Activated naive CD4-positive, alpha-beta T cell treated with anti-CD3 and anti-CD28 coated beads, Interleukin-2, amount 50 U/mL, for 16 hours (primary cell): ENCODE measurements around the gene HDAC11.
"Not testable (repeated sequence)": the region's sequence is repeated elsewhere in the genome, so short reads cannot be mapped to it uniquely, and the experiment has no call there.

ENCODE experiments used
- DNase-seq: peaks from one replicate; pipeline ENCODE4 v3.0.0-alpha.2; 2020

The HDAC11 gene

GRCh38 chr3:13479582-13480339 is at the start of gene HDAC11:
TSS of gene HDAC11 (plus strand) at chr3:13480306. CDS start at chr3:13480348, 42 bp downstream.
- peak; percentile 98 for DNase-seq

- DNase-seq = not testable (repeated sequence)
Measured at GRCh38 chr3:13430411-13430875, 49.7 kb upstream of the HDAC11 start.

- DNase-seq = no peak
Measured at GRCh38 chr3:13432093-13432492, 48.0 kb upstream of the HDAC11 start.

- DNase-seq = no peak
Measured at GRCh38 chr3:13433912-13434311, 46.2 kb upstream of the HDAC11 start.

GRCh38 chr3:13436213-13436612 is 43.9 kb upstream of the HDAC11 start:
- DNase-seq = not testable (repeated sequence)

- no peak for DNase-seq
Measured at GRCh38 chr3:13440204-13440817, 39.8 kb upstream of the HDAC11 start.

GRCh38 chr3:13442882-13443281 is 37.2 kb upstream of the HDAC11 start:
- DNase-seq = not testable (repeated sequence)

GRCh38 chr3:13451301-13451673 is 28.8 kb upstream of the HDAC11 start:
- peak; percentile 29 for DNase-seq

GRCh38 chr3:13452490-13453335 is 27.4 kb upstream of the HDAC11 start:
- DNase-seq = peak; percentile 31

- no peak for DNase-seq
Measured at GRCh38 chr3:13455644-13456043, 24.5 kb upstream of the HDAC11 start.

GRCh38 chr3:13457593-13457992 is 22.5 kb upstream of the HDAC11 start:
- no peak for DNase-seq

- no peak for DNase-seq
Measured at GRCh38 chr3:13459605-13460340, 20.3 kb upstream of the HDAC11 start.

GRCh38 chr3:13460341-13460736 is 19.8 kb upstream of the HDAC11 start:
- no peak for DNase-seq

GRCh38 chr3:13461169-13462124 is 18.7 kb upstream of the HDAC11 start:
- DNase-seq = peak; percentile 75

- DNase-seq = no peak
Measured at GRCh38 chr3:13462125-13462629, 17.9 kb upstream of the HDAC11 start.

- DNase-seq = no peak
Measured at GRCh38 chr3:13462822-13463221, 17.3 kb upstream of the HDAC11 start.

- no peak for DNase-seq
Measured at GRCh38 chr3:13463618-13464400, 16.3 kb upstream of the HDAC11 start.

- no peak for DNase-seq
Measured at GRCh38 chr3:13465236-13465873, 14.8 kb upstream of the HDAC11 start.

- no peak for DNase-seq
Measured at GRCh38 chr3:13466781-13467180, 13.3 kb upstream of the HDAC11 start.
